ENCODE measurements around the gene TPMT.

Gene TPMT

DNA sequence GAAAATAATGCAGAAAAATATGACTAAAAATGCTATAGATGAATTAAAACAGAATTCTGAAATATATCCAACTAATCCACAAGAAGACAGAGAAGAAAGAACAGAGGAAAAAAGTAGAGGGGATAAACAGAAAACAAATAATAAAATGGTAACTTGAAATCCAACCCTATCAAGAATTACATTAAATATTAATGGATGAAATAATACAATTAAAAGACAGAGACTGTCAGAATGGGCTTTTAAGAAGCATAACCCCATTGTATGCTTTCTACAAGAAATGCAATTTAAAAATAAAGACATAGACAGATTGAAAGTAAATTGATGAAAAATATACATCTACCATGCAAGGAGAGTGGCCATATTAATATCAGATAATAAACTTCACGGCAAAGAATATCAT lies 47.8 kb downstream of the TPMT start:
- DNase-seq: no peak

DNA sequence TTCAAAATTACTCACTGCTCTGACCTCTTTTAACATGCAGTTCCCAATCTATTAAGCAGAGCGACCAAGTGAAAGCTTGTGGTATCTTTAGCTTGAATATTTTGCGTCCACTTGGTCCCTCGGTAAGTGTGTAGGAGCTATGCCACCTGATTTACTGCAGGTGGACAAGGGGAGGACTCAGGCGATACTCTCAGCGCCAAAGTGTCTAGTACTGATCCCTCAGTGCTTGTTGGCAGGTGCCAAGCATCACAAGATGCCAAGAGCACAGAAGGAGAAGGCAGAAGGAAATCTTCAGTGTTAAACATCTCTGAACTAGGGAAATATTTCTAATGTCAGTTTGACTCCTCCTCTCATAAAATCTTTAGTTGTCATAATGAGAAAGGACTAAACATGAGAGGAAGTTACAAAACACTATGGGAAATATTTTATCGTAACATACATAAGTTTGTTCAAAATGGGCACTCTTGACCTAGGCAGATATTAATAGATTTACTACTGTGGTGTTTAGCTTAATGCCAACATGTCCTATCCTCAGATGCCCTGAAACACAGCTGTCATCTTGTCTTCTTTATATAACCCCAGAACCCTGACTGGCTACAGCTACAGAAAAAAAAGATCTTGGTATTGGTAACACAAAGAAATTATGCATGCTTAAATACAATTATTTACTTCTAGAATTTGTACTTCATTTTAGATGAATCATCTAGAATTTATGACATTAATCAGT lies 51.9 kb downstream of the TPMT start:
- DNase-seq: no peak

DNA sequence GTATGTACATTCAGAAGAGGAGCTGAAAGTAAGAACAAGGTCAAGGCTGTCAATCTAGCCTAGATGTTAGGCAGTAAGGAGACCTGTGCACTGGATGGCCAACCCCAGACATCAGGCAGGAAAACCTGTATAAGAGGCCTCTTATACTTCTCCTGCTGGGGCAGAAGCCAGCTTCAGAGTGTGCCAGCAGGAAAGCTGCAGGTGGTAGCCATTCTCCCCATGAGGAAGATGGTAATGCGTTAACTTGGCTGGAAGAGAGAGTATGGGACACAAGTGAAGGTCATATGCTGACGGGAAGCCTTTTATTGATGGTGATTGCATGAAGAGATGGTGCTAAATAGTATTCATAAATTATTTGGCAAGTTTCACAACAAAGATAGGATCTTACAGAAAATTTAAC lies 53.0 kb downstream of the TPMT start:
- no peak for DNase-seq

DNA sequence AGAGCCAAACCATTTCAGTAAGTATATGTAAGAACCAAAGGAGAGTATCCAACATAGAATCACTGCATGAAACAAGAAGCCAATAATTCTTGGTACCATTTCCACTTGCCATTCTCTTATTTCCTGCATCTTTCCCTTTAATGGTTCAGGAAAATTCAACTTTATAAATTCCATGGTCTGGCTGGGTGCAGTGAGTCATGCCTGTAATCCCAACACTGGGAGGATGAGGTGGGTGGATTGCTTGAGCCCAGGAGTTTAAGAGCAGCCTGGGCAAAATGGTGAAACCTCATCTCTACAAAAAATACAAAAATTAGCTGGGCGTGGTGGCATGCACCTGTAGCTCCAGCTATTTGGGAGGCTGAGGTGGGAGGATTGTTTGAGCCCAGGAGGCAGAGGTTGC lies 53.6 kb downstream of the TPMT start:
- no peak for DNase-seq

DNA sequence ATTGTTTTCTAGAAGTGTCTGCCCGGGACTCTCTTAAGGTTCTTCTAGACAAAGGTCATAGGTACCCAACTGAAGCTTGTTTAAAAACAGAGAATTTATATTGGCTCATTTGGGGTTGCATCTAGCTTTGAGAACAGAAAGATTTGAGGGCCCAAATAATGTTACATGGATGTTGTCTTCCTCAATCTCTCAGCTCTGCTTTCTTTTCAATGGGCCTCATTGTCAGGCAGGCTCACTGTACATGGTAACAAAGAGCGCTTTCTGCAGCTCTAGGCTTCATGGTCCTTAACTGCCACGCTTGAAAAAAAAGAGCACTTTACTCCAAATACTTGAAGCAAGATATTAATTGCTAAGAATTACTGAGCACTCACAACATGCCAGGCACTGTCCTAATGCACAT lies 54.6 kb downstream of the TPMT start:
- DNase-seq: no peak

DNA sequence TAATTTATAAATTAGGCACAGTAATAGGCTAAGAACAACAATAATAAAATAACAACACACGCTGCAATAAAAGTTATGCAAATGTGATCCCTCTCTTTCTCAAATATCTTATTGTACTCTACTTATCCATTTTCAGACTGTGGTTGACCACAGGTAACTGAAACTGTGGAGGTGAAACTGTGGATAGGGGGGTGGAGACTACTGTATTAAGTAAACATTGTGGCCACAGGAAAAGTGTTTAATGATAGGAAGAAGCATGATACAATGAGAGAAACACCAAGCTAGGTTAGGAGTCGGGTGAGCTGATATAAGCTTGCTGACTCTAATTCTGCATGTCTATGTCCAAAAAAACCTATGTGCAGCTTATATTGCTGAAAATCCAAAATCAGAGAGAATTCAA lies 55.4 kb downstream of the TPMT start:
- DNase-seq: no peak

DNA sequence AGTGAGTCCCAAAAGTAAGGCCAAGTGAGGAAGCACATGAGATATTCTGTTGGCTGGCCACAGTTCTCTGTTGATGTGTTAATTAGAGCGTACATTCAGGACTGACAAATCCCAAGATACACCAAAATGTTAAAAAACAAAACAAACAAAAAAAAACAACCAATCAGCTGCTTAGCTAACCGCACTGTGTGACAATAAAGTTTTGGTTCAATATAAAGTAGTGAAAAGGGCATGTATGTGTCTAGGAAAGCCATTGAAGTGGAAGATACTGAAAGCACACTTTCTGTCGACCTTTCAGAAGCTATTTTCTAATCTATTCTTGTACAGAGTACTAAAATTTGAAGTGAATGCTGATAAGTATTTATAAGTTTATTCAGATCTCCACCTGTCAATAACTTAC lies 58.5 kb downstream of the TPMT start:
- no peak for DNase-seq

DNA sequence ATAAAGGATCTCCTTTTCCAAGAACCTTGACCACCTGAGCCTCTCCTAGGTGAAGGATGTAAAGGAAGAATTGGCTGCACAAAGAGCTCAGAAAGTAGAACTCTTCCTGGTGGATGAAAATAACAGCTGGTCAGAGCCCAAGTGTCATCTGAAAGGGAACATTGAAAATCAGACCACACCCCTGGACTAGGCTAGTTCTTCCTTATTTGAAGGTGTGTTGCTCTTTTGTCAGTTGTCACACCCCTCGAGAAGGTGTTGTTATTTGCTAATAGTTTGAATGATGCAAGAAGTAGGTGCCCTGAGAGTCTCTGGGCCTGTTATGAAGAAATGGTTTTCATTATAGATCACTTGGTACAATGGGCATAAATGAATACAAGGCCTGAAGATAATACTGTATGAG lies 63.5 kb downstream of the TPMT start:
- DNase-seq: no peak

DNA sequence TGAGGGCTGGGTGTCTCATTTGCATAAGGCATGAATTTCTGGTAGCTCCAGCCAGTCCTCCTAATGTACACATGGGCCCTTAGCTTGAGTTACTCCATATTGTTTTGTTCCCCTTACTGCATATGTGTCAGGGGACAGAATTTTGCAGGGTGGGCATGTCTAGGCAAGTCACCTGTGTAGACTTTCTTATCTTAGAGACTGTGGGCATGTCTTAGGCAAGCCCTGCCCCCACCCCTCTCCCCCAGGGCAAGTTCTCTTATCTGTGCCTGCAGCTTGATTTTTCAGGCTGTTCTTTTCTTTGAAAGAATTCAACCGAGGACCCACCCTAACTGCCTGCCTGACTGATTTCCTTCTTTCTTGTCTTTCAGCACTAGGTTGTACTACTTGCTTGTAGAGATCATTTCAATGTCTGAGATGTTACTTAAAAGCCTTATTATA lies 64.5 kb downstream of the TPMT start:
- DNase-seq: no peak

DNA sequence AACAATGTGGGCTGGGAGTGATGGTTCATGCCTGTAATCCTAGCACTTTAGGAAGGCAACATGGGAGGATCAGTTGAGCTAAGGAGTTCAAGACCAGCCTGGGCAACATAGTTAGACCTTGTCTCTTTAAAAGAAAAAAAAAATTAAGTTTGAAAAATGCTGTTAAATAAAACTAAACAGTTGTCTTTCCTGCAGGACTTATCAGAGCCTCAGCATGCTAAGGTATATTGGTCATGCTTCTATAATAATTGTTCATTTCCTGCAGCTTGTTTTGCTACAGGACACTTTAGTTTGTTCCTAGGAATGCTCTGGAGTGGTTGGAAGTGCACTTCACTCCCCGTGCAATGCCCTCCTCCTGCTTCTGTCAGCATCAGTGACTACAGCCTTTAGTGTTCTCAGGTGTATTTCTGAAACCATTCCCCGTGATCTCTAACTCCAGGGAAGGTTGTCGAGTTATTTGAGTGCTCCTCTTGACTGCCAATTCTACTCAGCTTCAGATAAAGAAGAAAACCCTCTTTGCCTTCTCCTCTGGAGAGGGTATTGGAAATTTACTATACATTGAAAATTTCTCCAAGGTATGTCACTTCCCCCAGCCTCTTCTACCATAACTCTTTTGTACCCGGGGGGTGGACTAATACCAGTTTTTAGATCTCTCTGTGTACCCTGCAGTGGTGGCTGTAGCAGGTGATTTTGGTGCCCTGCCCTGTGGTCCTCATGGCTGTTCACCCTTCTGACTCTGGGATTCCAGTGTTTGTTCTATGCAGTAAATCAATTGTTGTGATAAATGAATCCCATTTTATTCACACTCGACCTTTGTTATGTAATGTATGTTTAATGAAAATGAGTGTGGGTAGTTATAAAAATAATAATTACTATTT lies 66.2 kb downstream of the TPMT start:
- DNase-seq: no peak

DNA sequence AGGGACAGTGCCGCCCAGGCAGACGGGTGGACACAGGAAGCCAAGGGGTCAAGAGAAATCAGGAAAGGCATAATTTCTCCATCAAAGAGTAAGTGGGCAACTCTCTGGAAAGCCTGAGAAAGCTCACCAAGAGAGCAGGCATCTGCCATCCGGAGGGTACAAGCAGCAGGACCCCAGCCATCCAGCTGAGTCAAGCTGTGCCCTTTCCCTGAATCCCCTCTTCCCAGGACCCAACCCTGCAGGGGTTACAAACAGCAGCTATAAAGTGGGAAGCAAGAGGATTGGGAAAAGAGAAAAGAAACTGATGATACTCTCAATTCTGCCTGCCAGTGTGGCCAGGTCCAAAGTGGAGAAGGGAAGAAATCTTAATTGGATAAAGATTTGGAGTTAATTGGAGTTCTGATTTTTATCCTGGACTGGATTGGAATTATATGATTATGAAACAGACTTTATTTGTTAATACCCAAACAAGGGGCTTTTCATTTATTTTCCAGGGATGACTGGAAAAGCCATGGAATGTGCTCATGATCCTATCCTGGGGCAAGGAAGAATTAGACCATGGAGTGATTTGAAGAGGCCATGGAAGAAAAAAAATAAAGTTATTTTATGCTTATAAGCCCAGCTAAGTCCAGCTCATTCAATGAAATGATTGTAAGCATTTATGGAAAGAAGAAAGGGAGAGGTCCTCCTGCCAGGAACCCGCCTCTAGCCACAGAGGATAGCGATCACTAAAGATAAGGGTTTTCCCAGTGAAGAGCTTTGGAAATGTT lies 67.3 kb downstream of the TPMT start:
- DNase-seq: no peak

DNA sequence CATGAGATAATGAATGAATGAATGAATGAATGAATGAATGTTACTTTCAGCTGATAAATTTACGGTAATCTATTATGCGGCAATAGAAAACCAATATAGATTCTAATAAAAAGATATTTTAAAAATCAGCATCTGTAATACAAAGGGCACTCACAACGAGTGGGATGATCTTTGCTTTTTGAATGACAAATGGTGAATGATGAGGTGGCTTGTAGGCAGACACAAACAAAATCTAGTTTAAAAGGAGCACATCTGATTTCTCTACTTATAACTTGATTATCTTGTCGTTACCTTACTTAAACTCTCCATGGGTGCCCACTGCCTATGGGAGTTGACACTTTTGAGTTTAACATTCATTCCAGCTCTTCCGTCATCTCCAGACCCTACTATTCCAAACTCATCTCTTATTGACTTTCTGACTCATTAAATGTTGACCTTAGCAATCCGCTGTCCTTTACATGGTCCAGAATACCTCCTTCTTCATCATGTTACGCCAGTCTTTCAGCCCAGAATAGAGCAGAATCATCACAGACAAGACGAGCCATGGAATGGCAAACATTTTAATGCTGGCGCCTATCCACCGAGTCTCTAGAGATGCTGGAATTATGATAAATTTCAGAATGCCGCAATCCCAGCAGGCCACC lies 73.7 kb downstream of the TPMT start:
- no peak for DNase-seq

DNA sequence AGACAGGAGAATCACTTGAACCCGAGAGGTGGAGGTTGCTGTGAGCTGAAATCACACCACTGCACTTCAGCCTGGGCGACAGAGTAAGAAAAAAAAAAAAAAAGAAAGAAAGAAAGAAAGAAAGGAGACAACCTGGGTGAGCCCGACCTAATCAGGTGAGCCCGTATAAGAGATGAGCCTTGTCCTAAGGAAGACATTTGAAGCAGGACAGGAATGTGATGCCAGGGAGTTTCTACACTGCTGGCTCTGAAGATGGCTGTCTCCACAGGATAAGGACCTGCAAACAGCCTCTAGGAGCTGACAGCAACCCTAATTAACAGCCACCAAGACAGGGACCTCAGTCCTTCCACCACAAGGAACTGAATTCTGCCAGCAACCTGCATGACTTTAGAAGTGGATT lies 74.3 kb downstream of the TPMT start:
- no peak for DNase-seq

DNA sequence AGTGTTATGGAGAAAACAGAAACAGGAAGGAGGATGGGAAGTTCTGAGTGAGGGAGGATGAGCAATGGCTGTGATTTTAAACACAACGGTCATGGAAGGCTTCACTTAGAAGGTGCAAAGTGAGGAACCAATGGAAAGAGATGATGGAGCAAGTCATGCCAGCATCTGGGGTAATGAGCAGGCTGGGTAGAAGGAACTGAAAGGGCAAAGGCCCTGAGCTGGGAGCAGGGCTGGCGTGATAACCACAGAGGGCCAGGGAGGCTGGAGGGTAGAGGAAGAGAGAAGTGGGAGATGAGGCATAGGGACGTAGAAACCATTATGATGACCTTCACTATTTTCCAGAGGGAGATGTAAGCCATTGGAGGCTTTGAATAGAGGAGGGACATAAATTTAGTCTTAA lies 76.0 kb downstream of the TPMT start:
- DNase-seq: no peak

Data from stimulated activated CD4-positive, alpha-beta T cell treated with anti-CD3 and anti-CD28 coated beads, Interleukin-4, amount 100 ng/mL, for 24 hours (primary cell).